ENCODE results near the gene BMPR1B.

The BMPR1B gene

GRCh38 chr4:94757192-94758140 is at the start of gene BMPR1B:
Gene BMPR1B, plus strand, starts transcription at chr4:94757955. Its CDS starts 346,470 bp downstream, at chr4:95104425.
- Histone ChIP-seq H3K36me3 (ENCODE audit: control insufficient read depth, low read depth, low read length) (no peaks in the 10 kb centered on the region), H3K9me3 (ENCODE audit: control insufficient read depth, low read depth, low read length) (no peaks in the 10 kb centered on the region), H3K4me3 (ENCODE audit: low read length) (peak within 1 kb of the TSS; percentile 74), H3K27me3 (ENCODE audit: control insufficient read depth, insufficient read depth, low read length) (peaks cover 52% of the 10 kb centered on the region), H3K9ac (ENCODE audit: low read length) (peak within 1 kb of the TSS; percentile 49), H3K4me1 (ENCODE audit: control insufficient read depth, low read depth, low read length) (peaks cover 6% of the 10 kb centered on the region), H3K27ac (ENCODE audit: low read length) (no peak within 1 kb of the TSS)

- Histone ChIP-seq H3K27me3 (ENCODE audit: control insufficient read depth, insufficient read depth, low read length) (no peaks in the 10 kb centered on the region), H3K27ac (ENCODE audit: low read length) (no peak overlapping the region), H3K36me3 (ENCODE audit: control insufficient read depth, low read depth, low read length) (no peaks in the 10 kb centered on the region)
Observed at GRCh38 chr4:94711635-94712034, 46.1 kb upstream of the BMPR1B start.

GRCh38 chr4:94714365-94715160 is 43.2 kb upstream of the BMPR1B start:
- no peak overlapping the region for H3K9ac ChIP-seq (ENCODE audit: low read length)
- H3K27ac ChIP-seq (ENCODE audit: low read length) = no peak overlapping the region
- H3K9me3 ChIP-seq (ENCODE audit: control insufficient read depth, low read depth, low read length) = no peaks in the 10 kb centered on the region
- no peak overlapping the region for H3K4me3 ChIP-seq (ENCODE audit: low read length)
- no peaks in the 10 kb centered on the region for H3K4me1 ChIP-seq (ENCODE audit: control insufficient read depth, low read depth, low read length)
- no peaks in the 10 kb centered on the region for H3K36me3 ChIP-seq (ENCODE audit: control insufficient read depth, low read depth, low read length)
- H3K27me3 ChIP-seq (ENCODE audit: control insufficient read depth, insufficient read depth, low read length) = no peaks in the 10 kb centered on the region

More at GRCh38 chr4:94711635-94712034, 46.1 kb upstream of the BMPR1B start:
- H3K4me1 ChIP-seq (ENCODE audit: control insufficient read depth, low read depth, low read length) = no peaks in the 10 kb centered on the region
- no peak overlapping the region for H3K4me3 ChIP-seq (ENCODE audit: low read length)
- no peak overlapping the region for H3K9ac ChIP-seq (ENCODE audit: low read length)
- H3K9me3 ChIP-seq (ENCODE audit: control insufficient read depth, low read depth, low read length) = no peaks in the 10 kb centered on the region

GRCh38 chr4:94715726-94716125 is 42.0 kb upstream of the BMPR1B start:
- Histone ChIP-seq H3K27me3 (ENCODE audit: control insufficient read depth, insufficient read depth, low read length) (no peaks in the 10 kb centered on the region), H3K9me3 (ENCODE audit: control insufficient read depth, low read depth, low read length) (no peaks in the 10 kb centered on the region), H3K27ac (ENCODE audit: low read length) (no peak overlapping the region), H3K36me3 (ENCODE audit: control insufficient read depth, low read depth, low read length) (no peaks in the 10 kb centered on the region), H3K4me1 (ENCODE audit: control insufficient read depth, low read depth, low read length) (no peaks in the 10 kb centered on the region), H3K9ac (ENCODE audit: low read length) (no peak overlapping the region), H3K4me3 (ENCODE audit: low read length) (no peak overlapping the region)

GRCh38 chr4:94721310-94721709 is 36.4 kb upstream of the BMPR1B start:
- H3K4me3 ChIP-seq (ENCODE audit: low read length) = no peak overlapping the region
- no peaks in the 10 kb centered on the region for H3K36me3 ChIP-seq (ENCODE audit: control insufficient read depth, low read depth, low read length)
- H3K27ac ChIP-seq (ENCODE audit: low read length) = no peak overlapping the region
- no peaks in the 10 kb centered on the region for H3K27me3 ChIP-seq (ENCODE audit: control insufficient read depth, insufficient read depth, low read length)
- H3K9ac ChIP-seq (ENCODE audit: low read length) = no peak overlapping the region
- H3K4me1 ChIP-seq (ENCODE audit: control insufficient read depth, low read depth, low read length) = no peaks in the 10 kb centered on the region
- no peaks in the 10 kb centered on the region for H3K9me3 ChIP-seq (ENCODE audit: control insufficient read depth, low read depth, low read length)

- Histone ChIP-seq H3K4me1 (ENCODE audit: control insufficient read depth, low read depth, low read length) (no peaks in the 10 kb centered on the region), H3K4me3 (ENCODE audit: low read length) (no peak overlapping the region), H3K27ac (ENCODE audit: low read length) (no peak overlapping the region), H3K36me3 (ENCODE audit: control insufficient read depth, low read depth, low read length) (no peaks in the 10 kb centered on the region), H3K27me3 (ENCODE audit: control insufficient read depth, insufficient read depth, low read length) (no peaks in the 10 kb centered on the region), H3K9me3 (ENCODE audit: control insufficient read depth, low read depth, low read length) (no peaks in the 10 kb centered on the region), H3K9ac (ENCODE audit: low read length) (no peak overlapping the region)
Observed at GRCh38 chr4:94722270-94722669, 35.5 kb upstream of the BMPR1B start.

GRCh38 chr4:94722748-94723147 is 35.0 kb upstream of the BMPR1B start:
- Histone ChIP-seq H3K4me1 (ENCODE audit: control insufficient read depth, low read depth, low read length) (no peaks in the 10 kb centered on the region), H3K9ac (ENCODE audit: low read length) (no peak overlapping the region)

GRCh38 chr4:94724016-94724790 is 33.6 kb upstream of the BMPR1B start:
- no peak overlapping the region for H3K27ac ChIP-seq (ENCODE audit: low read length)
- no peaks in the 10 kb centered on the region for H3K4me1 ChIP-seq (ENCODE audit: control insufficient read depth, low read depth, low read length)
- H3K36me3 ChIP-seq (ENCODE audit: control insufficient read depth, low read depth, low read length) = no peaks in the 10 kb centered on the region
- no peak overlapping the region for H3K4me3 ChIP-seq (ENCODE audit: low read length)
- no peaks in the 10 kb centered on the region for H3K9me3 ChIP-seq (ENCODE audit: control insufficient read depth, low read depth, low read length)
- no peak overlapping the region for H3K9ac ChIP-seq (ENCODE audit: low read length)
- H3K27me3 ChIP-seq (ENCODE audit: control insufficient read depth, insufficient read depth, low read length) = no peaks in the 10 kb centered on the region

More at GRCh38 chr4:94722748-94723147, 35.0 kb upstream of the BMPR1B start:
- H3K27me3 ChIP-seq (ENCODE audit: control insufficient read depth, insufficient read depth, low read length) = no peaks in the 10 kb centered on the region
- H3K27ac ChIP-seq (ENCODE audit: low read length) = no peak overlapping the region
- no peak overlapping the region for H3K4me3 ChIP-seq (ENCODE audit: low read length)
- no peaks in the 10 kb centered on the region for H3K9me3 ChIP-seq (ENCODE audit: control insufficient read depth, low read depth, low read length)
- H3K36me3 ChIP-seq (ENCODE audit: control insufficient read depth, low read depth, low read length) = no peaks in the 10 kb centered on the region

GRCh38 chr4:94726524-94727123 is 31.1 kb upstream of the BMPR1B start:
- H3K27ac ChIP-seq (ENCODE audit: low read length) = no peak overlapping the region
- no peaks in the 10 kb centered on the region for H3K36me3 ChIP-seq (ENCODE audit: control insufficient read depth, low read depth, low read length)
- H3K4me3 ChIP-seq (ENCODE audit: low read length) = no peak overlapping the region
- no peaks in the 10 kb centered on the region for H3K27me3 ChIP-seq (ENCODE audit: control insufficient read depth, insufficient read depth, low read length)
- H3K9me3 ChIP-seq (ENCODE audit: control insufficient read depth, low read depth, low read length) = no peaks in the 10 kb centered on the region
- no peak overlapping the region for H3K9ac ChIP-seq (ENCODE audit: low read length)
- no peaks in the 10 kb centered on the region for H3K4me1 ChIP-seq (ENCODE audit: control insufficient read depth, low read depth, low read length)

GRCh38 chr4:94728056-94728766 is 29.5 kb upstream of the BMPR1B start:
- Histone ChIP-seq H3K4me1 (ENCODE audit: control insufficient read depth, low read depth, low read length) (no peaks in the 10 kb centered on the region), H3K4me3 (ENCODE audit: low read length) (no peak overlapping the region), H3K9ac (ENCODE audit: low read length) (no peak overlapping the region), H3K36me3 (ENCODE audit: control insufficient read depth, low read depth, low read length) (no peaks in the 10 kb centered on the region), H3K9me3 (ENCODE audit: control insufficient read depth, low read depth, low read length) (no peaks in the 10 kb centered on the region), H3K27me3 (ENCODE audit: control insufficient read depth, insufficient read depth, low read length) (no peaks in the 10 kb centered on the region), H3K27ac (ENCODE audit: low read length) (no peak overlapping the region)

Measured in iPS-18a (cell line).